NK-92 treated with Interleukin-12 subunit alpha and Interleukin-12 subunit beta, amount 100 ng/mL, for 24 hours (cell line): ENCODE results near the gene LINC01488.

ENCODE experiments used
- DNase-seq: peaks from one replicate; lab custom pipeline; 2025; lab: John Stamatoyannopoulos, UW

Gene LINC01488

DNA sequence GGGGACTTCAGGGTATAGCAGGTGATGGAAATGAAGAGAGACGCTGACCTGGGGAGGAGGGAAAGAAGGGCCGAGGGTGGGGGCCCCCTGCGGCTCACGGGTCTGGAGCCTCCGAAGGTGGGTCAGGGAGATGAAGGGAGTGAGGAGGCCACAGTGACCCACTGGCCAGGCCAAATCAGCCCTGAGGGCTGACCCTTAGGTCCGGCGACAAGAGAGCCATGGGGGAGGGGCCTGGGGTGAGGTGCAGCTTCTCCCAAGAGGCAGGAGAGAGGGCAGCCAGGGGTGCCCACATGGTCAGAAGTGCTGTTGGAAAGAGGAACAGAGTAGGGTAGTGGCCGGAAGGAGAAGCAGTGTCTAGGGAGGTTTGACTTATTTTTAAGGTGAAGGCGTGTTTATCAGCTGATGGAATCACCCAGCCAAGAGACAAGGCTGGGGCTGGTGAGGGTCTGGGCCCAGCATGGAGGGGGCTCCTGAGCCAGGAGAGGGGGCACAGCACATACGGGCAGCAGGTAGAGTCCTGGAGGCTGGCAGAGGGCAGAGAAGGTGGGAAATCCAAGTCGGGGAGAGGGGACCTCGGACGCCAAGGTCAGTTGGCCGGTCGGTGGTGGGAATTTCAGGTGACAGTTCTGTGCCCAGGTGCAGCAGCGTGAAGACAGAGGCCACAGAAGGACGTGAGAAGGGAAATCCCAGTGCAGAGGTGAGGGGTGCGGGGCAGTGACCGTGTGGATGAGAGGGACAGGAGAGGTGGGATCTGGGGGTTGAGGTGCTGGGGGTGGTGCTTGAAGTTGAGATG is 49.0 kb downstream of the LINC01488 start:
- no peak for DNase-seq

DNA sequence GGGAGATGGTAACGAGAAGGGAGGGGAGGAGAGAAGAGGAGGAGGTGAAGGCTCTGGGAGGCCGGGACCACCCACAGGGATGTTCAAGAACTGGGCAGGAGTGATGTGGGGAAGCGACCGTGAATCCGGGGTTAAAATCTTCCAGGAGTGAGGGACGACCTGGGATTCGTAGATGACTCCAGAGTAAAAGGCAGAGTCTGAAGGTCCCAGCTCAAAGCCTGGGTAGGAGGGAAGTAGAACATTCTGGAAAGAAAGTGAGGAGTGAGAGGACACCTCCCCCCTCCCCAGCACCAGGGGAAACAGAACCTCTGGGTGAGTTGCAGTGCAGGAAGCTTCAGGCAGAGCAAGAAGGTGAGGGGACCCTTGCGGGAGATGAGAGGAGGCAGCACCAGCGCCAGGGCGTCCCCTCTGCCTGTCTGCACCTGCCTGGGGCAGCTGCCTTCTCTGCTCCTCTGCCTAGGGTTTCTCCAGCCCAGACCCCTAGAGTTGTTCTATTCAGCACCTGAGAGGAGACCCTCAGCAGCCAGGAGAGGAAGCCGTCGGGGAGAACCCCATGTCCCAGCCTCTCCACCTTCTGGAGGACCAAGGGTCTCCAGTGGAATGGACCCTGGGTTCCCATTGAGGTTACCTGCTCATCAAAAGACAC is 49.7 kb downstream of the LINC01488 start:
- no peak for DNase-seq

DNA sequence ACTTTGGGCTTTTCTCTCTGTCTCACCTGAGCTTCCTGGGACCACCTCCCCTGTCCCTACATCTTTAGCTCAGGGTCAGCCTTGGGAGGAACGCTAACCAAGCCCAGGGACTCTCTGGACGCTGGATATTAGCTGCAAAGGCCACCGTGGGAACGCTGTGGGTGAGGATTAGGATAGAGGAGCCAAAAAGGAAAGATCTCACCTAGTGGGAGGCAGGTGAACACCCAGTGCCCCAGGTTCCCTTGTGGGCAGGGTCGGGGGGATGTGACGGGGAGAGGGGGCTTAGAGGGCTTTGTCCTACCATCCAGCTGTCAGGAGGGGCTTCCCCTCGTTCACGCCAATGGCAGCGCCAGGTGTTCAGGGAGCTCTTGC is 50.2 kb downstream of the LINC01488 start:
- no peak for DNase-seq

DNA sequence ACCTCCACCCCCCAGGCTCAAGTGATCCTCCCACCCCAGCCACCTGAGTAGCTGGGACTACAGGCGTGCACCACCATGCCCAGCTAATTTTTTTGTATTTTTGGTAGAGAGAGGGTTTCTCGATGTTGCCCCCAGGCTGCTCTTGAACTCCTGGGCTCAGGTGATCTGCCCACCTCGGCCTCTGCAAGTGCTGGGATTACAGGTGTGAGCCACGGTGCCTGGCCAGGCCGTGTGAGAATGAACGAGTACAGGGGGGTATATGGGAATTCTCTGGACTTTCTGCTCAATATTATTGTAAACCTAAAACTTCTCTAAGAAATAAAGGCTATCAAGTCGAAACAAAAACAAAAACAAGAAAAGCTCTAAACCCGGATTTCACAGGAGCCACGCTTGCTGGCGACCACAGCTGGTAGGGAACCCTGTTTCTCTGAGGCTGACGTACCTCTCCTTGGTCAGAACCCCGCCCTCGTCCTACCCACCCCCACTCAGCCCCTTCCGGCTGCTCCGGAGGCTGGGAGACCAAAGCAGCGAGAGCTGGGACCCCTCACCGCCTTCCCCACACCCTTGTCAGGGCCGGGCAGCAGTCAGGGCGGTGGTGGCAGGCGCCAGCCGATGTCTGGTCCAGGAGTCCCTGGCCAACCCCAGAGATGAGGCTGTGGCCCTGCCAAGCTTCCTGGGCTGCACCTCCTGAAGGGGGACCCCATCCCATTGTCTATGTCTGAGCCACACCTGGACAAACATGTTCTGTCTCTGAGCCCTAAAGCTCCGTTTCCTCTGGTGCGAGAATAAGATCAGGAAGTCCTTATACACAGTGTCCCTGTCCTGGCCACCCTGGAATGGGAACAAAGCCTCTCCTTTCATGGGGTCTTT is 52.1 kb downstream of the LINC01488 start:
- no peak for DNase-seq

- no peak for DNase-seq
These were observed 52.7 kb downstream of the LINC01488 start for GRCh38 chr11:69534166-69534530.

DNA sequence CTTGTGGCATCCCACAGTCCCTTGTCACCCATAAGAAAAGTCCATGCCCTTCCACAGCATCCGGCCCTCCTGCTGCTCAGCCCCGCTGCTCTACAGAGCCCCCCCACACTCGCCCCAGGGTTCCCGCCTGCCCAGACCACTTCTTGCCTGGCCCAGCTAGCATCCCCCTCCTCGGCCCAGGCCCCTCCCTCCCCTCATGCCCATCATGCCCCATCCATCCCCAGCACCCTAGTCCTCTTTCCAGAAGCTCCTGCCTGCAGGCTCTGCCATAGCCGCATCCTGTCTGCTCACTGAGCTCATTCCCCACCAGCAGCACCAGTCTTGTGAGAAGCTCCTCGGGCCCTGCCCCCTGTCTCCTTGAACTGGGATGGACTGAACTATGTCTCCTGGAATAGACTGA is 54.4 kb downstream of the LINC01488 start:
- DNase-seq: no peak

DNA sequence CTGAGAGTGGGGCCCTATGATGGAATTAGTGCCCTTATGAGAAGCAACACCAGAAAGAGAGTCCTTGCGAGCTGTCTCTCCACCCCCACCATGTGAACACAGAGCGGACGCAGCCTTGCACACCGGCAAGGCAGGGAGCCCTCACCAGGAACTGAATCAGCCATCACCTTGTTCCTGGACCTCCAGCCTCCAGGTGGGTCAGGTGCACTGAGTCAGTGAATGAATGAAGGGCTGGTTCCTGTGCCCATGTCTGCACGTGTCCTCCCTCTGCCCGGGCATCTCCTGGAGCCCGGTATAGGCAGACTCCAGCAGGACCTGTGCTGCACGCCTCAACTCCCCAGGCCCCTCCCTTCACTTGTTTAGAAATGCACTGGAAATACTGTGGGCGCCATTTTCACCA is 54.9 kb downstream of the LINC01488 start:
- DNase-seq: no peak

GRCh38 chr11:69537126-69537525 is 55.7 kb downstream of the LINC01488 start:
- no peak for DNase-seq

- no peak for DNase-seq
These were observed 56.6 kb downstream of the LINC01488 start for GRCh38 chr11:69537855-69538640.

DNA sequence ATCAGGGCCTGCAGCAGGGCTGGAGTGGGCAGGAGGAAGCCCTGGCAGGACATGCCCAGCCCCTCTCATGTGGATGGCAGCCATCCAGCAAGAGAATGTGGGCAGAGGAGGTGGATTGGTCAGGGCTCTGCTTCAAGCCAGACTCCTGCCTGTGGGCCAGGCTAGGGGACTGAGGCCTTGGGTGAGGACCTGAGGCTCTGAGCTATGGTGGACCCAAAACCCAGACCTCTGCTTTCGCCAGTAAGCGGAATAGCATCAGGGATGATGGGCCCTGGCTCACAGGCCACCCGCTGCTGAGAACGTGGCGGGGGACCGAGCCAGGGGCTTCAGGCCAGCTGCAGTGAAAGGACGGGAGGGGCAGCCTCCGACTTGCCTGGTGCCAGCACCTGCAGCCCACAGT is 57.4 kb downstream of the LINC01488 start:
- no peak for DNase-seq

DNA sequence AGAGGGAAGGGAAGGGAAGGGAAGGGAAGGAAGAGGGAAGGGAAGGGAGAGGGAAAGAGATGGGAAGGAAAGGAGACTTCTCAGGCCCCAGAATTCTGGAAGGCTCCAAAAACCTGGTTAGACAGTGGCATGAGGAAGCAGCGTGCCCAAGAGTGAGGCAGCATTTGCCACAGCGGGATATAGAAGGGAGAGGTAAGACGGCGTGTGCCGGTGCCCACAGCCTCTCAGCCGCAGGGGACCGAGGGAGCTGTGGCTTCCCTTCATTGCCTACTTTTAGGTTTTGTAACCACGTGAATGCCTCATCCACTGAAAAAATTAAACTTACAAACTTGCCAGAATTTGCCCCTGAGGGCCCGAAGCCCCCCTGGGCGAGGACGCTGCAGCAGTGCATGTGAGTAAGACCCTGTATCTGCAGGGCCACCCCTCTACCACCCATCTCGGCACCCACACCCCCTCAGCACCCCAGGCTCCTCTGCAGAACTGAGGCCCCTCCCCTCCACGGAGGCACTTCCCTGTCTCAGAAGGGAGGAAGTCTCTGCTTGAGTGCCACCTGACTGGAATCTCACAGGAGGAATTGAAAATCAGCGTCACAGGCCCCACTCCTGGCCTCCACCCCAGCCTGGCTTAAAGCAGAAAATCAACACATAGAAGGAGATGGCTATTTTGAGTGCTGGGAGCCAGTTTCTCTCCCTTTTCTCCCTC is 58.1 kb downstream of the LINC01488 start:
- no peak for DNase-seq

DNA sequence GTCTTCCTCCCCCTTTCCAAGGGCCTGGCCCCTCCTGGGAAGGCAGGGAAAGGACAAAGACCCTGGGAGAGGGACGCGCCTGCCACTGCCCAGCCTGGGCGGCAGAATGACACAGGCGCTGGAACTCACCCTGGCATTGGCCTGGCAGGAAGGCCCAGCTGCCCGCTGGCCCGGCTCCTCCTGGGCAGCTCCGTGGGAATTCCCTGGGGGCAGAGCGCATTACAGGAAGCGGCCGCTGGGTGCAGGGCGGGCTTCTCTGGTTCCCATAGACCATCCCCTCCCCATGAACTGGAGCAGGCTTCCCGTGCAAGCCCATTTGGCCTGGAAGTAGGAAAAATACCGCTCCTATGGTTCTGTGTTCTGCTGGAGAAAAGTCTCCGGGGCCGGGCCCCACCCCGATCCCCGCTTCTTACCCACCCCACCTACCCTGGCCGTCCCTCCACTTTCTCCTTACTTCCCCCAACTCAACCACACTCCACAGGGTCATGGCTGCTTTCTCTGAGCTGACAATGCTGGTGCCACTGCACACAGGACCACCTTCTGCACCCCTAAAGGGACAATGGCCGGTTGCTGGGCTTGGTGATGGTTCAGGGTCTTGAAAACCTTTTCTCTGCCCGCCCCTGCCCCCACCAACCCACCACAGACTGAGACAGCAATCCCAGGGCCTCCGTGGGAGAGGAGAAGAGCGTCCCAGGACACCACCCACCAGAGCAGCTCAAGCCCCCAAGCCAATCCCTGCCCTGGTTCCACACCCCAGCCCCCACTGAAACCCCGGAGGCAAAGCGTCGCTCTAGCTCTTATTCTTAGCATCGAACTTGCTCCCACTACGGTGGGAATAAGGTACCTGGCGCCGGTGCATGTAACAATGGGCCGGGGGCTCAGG is 58.9 kb downstream of the LINC01488 start:
- DNase-seq: no peak

DNA sequence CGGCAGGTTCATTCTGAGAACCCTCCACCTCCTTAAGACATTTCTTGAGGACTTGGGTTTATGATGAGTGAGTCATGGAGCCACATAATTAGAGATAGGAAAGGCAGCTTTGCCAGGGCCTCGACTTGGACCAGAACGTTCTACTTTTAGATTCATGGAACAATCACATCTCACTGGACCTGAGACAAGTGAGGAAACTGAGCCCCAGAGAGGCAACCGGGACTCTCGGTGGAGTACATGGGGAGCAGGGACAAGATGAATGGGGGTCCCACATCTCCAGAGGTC is 59.5 kb downstream of the LINC01488 start:
- DNase-seq: no peak

GRCh38 chr11:69541501-69542313 is 60.2 kb downstream of the LINC01488 start:
- DNase-seq: no peak

DNA sequence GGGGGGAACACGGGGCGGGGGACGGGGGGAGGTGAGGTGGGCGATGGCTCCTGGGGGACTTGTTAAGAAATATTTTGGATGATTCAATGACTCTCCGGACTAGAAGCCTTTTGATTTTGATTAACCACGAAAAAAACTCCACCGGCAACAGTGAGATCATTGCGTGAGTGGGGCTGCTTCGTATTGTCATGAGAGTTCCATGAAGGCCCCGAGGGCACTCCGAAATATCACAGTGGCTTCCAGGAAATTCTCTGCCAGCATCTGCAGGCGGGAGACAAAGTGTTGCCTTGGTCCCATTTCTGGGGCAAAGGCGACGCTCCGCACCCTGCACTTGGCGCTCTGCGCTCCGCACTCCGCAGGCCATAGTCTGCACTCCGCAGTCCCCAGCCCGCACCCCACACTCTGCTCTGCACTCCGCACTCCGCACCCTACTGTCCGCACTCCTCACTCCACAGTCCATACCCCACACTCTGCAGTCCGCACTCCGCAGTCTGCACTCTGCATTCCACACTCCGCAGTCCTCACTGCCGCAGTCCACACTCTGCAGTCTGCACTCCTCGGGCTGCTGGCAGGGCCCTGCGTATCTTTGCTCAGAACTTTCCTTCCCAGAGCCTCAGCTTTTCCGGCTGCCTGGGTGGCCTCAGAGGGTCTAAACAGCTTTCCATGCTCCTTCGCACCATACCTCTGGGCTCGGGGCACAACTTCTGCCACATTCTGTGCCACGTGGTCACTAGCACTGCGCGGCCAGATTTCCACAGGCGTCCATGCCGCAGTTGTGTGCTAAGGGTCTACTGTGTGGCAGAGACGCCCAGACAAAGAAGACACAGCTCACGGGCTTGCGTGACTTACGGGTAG is 61.1 kb downstream of the LINC01488 start:
- no peak for DNase-seq
